Thyroid gland (tissue), 4 donors: ENCODE results near the gene PARD3B.

Experiments used
- POLR2A ChIP-seq, 2 donors: fragments of 450-650 bp; IDR thresholded peaks; one replicate each; pipeline ENCODE4 v1.6.1; 2017; ENCODE audit warnings: antibody characterized with exemption in 2 of 2, mild to moderate bottlenecking in 2 of 2, moderate library complexity in 1 of 2
- TF ChIP-seq, protein P1 (sequence below), 6 experiments: fragments of 200-600 bp in 3 of 6; fragments of 450-650 bp in 3 of 6; sonication (generic) in 3 of 6; IDR thresholded peaks; one replicate each; pipeline ENCODE4 v1.5.1; 2016 to 2019; ENCODE audit warnings: antibody characterized with exemption in 6 of 6, mild to moderate bottlenecking in 2 of 6, inconsistent platforms in 1 of 6, moderate library complexity in 1 of 6

DNA sequence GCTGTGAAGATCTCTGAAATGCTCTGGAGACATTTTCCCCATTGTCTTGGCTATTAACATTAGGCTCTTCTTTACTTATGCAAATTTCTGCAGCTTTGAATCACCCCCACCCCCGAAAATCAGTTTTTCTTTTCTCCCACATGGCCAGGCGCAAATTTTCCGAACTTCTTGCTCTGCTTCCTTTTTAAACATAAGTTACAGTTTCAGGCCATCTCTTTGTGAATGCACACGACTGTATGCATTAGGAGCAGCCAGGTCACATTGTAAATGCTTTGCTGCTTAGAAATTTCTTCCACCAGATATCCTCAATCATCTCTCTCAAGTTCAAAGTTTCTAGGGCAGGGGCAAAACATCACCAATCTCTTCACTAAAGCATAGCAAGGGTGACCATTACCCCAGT is 106.8 kb downstream of the PARD3B start:
- TF ChIP-seq, protein P1, sequence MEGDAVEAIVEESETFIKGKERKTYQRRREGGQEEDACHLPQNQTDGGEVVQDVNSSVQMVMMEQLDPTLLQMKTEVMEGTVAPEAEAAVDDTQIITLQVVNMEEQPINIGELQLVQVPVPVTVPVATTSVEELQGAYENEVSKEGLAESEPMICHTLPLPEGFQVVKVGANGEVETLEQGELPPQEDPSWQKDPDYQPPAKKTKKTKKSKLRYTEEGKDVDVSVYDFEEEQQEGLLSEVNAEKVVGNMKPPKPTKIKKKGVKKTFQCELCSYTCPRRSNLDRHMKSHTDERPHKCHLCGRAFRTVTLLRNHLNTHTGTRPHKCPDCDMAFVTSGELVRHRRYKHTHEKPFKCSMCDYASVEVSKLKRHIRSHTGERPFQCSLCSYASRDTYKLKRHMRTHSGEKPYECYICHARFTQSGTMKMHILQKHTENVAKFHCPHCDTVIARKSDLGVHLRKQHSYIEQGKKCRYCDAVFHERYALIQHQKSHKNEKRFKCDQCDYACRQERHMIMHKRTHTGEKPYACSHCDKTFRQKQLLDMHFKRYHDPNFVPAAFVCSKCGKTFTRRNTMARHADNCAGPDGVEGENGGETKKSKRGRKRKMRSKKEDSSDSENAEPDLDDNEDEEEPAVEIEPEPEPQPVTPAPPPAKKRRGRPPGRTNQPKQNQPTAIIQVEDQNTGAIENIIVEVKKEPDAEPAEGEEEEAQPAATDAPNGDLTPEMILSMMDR (IDR thresholded peaks at IDR 0.05), result no peak
- no peak for TF ChIP-seq POLR2A (IDR thresholded peaks at IDR 0.05)
